ENCODE results near the gene PRKAR1B.
"Not testable (repeated sequence)": the region's sequence is repeated elsewhere in the genome, so short reads cannot be mapped to it uniquely, and the experiment has no call there.

The PRKAR1B gene

DNA sequence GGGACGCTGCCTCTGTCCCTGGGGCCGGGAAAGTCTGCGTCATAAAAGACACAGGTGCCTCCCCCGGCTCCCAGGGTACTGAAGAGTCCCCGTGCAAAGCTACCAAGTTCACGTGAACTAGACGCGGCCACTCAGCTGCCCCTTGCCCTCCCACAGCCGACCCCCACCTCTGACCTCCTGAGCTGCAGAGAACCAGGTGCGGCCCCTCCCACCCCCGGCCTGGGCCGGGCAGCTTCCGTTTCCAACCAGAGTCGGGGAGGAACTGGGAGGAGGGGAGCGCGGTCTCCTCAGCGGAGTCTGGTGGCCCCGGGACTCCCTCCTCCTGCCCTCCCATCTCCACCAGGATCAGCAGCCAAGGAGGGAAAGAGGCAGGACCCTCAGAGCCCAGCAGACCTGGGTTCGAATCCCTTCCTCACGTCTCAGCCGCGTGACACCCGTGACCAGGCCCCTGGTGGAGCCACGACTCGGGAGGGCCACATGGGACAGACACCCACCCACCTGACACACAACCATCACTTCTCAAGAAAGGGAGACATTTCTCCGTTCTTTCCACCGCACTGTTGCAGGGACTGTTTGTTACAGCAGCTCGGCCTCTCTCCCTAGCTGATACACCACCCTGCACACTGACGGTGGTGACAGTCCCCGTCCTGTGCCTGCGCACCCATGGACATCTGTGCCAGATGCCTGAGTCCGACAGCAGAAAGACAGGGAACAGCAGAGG, 170.1 kb downstream of the PRKAR1B start:
- no peak for DNase-seq (ENCODE audit: low spot score)

DNA sequence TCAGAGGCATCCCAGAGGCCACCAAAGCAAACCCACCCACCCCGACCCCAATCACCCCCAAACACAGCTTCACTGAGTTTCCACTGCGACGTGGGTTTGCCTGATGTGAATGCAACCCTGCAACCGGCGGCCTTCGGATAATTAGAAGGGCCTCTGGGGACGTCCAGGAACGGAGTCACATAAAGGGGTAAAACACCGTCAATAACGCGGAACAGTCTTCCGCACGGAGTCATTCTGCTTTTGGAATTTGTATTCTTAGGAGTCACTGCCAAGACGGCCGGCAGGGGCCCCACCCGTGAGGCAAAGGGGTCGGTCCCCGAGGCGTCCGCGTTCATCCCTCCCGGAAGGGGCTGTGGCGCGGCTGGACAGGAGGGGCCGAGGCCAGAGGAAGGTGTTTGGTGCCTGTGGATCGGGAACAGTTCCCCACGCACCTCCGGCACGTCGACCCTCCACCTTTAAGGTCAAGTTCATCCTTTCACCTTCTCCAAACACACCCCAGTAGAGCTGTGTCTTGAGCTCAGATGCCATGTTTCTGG, 170.7 kb downstream of the PRKAR1B start:
- no peak for DNase-seq (ENCODE audit: low spot score)

DNA sequence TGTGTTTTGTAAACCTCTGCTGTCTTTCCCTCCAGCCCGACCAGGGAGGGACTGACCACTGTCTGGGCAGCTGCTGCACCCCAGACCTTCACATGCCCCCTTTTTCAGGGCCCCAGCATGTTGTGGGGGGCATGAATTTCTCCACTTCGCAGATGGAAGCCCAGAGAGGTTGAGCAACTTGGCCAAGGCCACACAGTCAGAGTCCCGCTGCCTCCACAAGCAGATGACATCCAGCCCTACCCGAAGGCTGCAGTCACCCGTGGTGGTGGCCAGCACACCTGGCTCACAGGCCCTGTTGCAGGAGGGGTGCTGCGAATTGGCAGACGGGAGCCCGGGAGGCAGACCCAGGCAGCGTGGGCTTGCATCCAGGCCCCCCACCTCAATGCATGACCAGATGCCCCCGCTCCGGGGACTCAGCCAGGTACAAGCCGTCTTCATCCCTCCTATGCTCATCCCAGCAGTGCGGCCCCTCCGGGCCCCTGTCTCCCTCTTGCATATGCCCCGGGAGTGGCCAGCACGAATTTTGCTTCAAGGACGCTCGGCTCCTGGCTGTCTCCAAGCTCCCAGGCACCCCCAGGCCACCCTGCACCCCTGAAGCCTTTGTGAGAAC, 171.4 kb downstream of the PRKAR1B start:
- no peak for DNase-seq (ENCODE audit: low spot score)

GRCh38 chr7:553636-554111, 173.4 kb downstream of the PRKAR1B start:
- no peak for DNase-seq (ENCODE audit: low spot score)

DNA sequence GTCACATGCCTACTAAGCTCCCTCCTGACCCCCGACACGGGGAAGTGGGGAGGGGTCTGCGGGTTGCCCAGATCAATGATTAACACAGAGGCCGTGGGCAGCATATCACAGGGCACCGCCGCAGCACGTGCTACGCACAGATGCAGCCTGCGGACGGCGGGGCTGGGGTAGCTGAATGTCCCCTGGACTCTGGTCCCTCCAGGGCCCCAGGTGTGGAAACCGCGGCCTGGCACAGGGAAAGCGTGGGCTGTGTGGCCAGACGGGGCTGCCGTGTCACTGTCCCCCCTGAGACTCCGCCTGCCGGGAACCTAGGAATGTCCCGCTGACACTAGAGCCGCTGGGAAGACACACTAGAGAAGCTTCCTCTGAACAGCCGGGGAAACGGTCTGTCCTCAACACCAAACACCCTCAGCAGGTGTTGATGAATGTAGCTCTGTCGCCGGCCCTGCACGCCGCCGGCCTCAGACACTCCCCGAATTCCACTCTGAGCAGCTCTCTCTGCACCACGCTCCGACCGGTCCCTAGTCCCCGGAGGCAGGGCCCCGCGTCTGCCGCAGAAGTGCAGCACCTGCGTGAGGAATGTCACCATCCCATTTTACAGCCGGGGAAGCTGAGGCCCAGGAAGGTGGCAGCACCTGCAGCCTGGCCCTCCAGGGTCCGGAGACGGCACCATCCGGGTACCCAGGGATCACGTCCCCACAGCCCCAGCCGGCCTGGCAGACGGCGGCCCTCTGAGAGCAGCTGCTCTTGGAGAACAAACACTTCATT, 174.0 kb downstream of the PRKAR1B start:
- DNase-seq (ENCODE audit: low spot score): no peak

- DNase-seq (ENCODE audit: low spot score): not testable (repeated sequence)
Measured at GRCh38 chr7:552151-552867, 174.8 kb downstream of the PRKAR1B start.

GRCh38 chr7:551615-551970, 175.5 kb downstream of the PRKAR1B start:
- not testable (repeated sequence) for DNase-seq (ENCODE audit: low spot score)

DNA sequence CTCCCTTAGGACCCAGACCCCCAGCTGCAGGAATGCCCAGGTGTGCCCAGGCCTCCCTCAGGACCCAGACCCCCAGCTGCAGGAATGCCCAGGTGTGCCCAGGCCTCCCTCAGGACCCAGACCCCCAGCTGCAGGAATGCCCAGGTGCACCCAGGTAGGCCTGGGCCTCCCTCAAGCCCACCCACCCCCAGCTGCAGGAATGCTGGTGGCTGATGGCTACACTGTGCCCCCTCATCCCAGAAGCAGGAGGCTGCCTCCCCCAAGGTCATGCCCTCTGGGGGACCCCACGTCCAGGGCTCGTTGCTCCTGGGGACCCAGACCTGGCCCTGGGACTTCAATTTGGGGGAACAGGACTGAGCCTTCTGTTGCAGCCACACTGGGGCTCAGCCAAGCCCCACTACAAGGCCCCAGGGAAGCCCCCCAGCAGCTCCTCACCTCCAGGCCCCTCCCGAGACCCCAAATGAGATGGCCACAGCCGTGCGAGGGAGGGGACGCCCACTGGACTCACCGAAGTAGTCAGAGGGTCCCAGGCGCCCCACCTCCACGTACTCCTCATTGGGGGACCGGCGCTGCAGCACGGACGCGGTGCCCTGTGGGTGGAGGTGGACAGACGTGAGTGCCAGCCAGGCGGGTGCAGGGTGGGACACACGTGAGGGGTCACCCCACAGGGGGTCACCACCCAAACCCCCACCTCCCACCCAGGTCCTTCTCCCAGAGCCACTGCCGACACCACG, 176.0 kb downstream of the PRKAR1B start:
- DNase-seq (ENCODE audit: low spot score): no peak

- DNase-seq (ENCODE audit: low spot score): no peak
Measured at GRCh38 chr7:549891-550625, 177.0 kb downstream of the PRKAR1B start.

- no peak for DNase-seq (ENCODE audit: low spot score)
Measured at GRCh38 chr7:549066-549890, 177.8 kb downstream of the PRKAR1B start.

GRCh38 chr7:548401-548800, 178.7 kb downstream of the PRKAR1B start:
- no peak for DNase-seq (ENCODE audit: low spot score)

DNA sequence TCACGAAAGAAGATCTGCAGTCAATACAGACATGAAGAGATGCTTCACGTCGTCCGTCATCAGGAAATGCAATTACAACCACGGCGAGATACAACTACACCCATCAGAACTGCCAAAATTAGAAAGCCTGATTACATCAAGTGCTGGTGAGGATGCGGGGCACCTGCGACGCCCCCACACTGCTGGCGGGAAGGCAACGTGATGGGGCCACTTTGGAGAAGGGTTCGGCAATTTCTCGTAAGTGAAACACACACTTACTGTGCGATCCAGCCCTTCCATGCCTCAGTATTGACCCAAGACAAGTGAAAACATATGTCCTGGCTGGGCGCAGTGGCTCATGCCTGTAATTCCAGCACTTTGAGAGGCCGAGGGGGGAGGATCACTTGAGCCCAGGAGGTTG, 181.6 kb downstream of the PRKAR1B start:
- no peak for DNase-seq (ENCODE audit: low spot score)

- no peak for DNase-seq (ENCODE audit: low spot score)
Measured at GRCh38 chr7:544338-545221, 182.5 kb downstream of the PRKAR1B start.

- no peak for DNase-seq (ENCODE audit: low spot score)
Measured at GRCh38 chr7:543501-544337, 183.4 kb downstream of the PRKAR1B start.

DNA sequence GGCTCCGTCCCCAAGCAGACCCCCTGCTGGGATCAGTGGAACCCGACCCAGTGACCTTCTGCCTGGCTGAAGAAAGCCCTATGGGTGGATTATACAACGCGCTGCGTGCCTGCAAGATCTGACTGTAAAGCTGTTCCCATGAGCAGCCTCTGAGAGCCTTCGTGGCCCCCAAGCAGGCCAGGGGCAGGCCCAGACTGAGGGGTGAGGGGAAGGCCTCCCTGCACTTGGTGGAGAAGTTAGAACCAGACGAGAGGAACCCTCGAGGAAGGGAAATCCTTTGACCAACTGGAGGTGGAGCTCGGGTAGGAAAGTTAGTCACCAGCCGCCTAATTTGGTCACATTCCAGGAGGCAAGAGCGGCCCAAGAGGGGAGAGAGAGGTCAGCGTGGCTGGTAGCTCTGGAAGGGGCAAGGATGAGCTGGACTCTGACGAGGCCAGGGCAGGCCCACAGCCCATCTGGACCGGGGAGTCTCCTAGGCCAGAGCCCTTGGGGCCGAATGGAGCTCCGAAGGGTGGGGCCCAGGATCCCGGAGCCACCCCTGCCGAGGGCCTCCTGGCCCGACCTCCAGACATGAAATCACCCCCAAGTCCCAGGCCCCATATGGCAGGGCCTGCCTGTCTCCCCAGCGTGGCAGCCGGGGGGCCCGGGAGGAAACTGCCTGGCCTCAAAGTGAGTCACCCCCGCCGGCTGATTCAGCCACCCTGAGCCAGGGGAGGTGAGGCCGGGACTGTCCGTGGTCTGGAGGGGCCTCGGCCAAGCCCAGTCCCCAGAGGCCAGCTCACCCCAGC, 184.2 kb downstream of the PRKAR1B start:
- DNase-seq (ENCODE audit: low spot score): peak; percentile 94

DNA sequence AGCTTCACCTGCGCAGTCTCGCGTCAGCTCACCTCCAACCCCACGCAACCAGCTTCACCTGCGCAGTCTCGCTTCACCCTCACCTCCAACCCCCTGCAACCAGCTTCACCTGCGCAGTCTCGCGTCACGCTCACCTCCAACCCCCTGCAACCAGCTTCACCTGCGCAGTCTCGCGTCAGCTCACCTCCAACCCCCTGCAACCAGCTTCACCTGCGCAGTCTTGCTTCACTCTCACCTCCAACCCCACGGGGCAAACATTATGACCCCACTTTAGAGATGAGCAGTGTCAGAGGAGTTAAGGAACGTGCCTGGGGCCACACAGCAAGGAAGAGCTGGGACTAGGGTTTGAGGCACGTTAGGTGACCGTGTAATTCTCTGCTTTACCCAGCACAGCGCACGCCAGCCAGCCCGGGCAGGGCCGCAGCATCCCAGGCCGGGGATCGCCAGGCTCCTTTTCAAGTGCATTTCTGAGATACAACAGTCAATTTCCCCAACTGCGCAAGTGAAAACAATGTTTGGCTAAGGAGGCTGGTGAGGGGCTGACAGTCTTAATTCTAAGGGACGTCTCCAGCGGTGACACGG, 184.9 kb downstream of the PRKAR1B start:
- no peak for DNase-seq (ENCODE audit: low spot score)

DNA sequence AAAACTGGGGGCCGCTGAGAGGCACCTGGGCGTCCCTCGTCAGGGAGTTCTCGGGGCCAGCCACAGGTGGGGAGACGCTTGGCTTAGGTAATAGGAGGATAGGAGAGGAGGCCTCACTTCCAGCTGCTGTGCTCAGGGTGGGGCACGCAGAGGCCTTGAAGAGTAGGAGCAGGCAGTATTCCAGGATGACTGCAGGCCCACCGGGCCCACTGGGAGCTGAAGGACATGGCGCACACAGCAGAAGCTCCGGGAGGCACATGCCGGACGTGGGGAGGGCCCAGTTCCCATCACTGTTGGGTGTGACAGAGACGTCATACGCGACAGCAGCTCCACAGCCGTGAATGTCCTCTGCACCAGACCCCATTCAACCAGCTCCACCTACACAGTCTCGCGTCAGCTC, 185.4 kb downstream of the PRKAR1B start:
- no peak for DNase-seq (ENCODE audit: low spot score)

Measured in AG08396 (cell line).